Coronary artery (tissue), 2 donors: ENCODE results near the gene MYO16.

Source experiments
- DNase-seq: peaks from one replicate; pipeline ENCODE4 v3.0.0-alpha.2; 2017; ENCODE audit warnings: low spot score
- H3K27ac ChIP-seq, 2 donors: fragments of 200-600 bp; sonication (generic); one replicate each; pipeline ENCODE4 v1.5.1; 2016 to 2019
- H3K4me3 ChIP-seq: fragments of 200-600 bp; sonication (generic); 2 replicates; pipeline ENCODE4 v1.5.1; 2016; ENCODE audit warnings: mild to moderate bottlenecking, moderate library complexity
- CTCF ChIP-seq: fragments of 200-600 bp; sonication (generic); IDR thresholded peaks from one replicate; pipeline ENCODE4 v1.5.1; 2019; ENCODE audit warnings: antibody characterized with exemption

The MYO16 gene

GRCh38 chr13:109130093-109130835, 500.9 kb downstream of the MYO16 start:
- Histone ChIP-seq H3K4me3 (no peak overlapping the region), H3K27ac (no peak overlapping the region)
- DNase-seq = no peak
- no peak for TF ChIP-seq CTCF

- DNase-seq = no peak
- no peak overlapping the region for H3K27ac ChIP-seq
- no peak overlapping the region for H3K4me3 ChIP-seq
- no peak for TF ChIP-seq CTCF
Observed at GRCh38 chr13:109131698-109132257, 502.4 kb downstream of the MYO16 start.

GRCh38 chr13:109135018-109135417, 505.6 kb downstream of the MYO16 start:
- TF ChIP-seq CTCF = no peak
- no peak for DNase-seq
- Histone ChIP-seq H3K27ac (no peak overlapping the region), H3K4me3 (no peak overlapping the region)

GRCh38 chr13:109136873-109137272, 507.5 kb downstream of the MYO16 start:
- no peak overlapping the region for H3K4me3 ChIP-seq
- DNase-seq = no peak
- no peak for TF ChIP-seq CTCF
- H3K27ac ChIP-seq = no peak overlapping the region

- Histone ChIP-seq H3K27ac (no peak overlapping the region), H3K4me3 (no peak overlapping the region)
- TF ChIP-seq CTCF = no peak
- no peak for DNase-seq
Observed at GRCh38 chr13:109139346-109139745, 509.9 kb downstream of the MYO16 start.

- H3K4me3 ChIP-seq = peak overlapping the region; percentile 74
Observed at GRCh38 chr13:109140054-109140453, 510.6 kb downstream of the MYO16 start.

More at GRCh38 chr13:109140054-109140453, 510.6 kb downstream of the MYO16 start:
- no peak overlapping the region for H3K27ac ChIP-seq
- TF ChIP-seq CTCF = no peak
- DNase-seq = no peak
